ENCODE data around the gene UBXN11.
"Not testable (repeated sequence)": the region's sequence is repeated elsewhere in the genome, so short reads cannot be mapped to it uniquely, and the experiment has no call there.

The UBXN11 gene

DNA sequence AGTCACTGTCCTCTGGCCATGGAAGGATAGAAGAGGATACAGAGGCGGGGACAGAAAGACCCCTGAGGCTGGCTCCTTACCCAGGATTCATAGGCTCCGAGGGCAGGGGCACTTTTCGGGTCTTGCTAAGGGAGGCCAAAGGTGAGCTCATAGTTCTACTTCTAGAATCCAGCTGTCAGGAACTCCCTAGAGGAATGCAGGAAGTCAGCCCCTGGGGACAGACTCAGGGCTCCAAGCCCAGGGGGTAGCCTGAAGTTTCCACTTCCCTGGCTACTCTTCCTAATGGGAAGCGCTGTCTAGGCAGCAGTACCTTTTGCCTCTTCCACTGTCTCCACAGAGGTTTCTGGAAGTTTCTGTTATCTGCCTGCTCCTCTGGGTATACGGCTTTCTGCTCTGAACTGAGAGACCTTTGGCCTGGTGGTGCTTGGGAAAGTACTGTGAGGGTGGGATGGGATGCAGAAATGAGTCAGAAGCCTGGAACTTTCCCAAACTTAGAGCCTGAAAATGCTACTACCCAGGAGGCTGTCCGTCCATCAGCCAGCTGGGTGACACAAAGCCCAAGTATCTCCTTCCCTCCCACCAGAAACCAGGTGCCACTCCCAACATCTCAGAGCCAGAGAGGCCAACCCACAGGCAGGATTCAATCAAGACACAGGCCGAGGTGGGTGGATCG lies 3.6 kb downstream of the UBXN11 start:
- no peak for DNase-seq

DNA sequence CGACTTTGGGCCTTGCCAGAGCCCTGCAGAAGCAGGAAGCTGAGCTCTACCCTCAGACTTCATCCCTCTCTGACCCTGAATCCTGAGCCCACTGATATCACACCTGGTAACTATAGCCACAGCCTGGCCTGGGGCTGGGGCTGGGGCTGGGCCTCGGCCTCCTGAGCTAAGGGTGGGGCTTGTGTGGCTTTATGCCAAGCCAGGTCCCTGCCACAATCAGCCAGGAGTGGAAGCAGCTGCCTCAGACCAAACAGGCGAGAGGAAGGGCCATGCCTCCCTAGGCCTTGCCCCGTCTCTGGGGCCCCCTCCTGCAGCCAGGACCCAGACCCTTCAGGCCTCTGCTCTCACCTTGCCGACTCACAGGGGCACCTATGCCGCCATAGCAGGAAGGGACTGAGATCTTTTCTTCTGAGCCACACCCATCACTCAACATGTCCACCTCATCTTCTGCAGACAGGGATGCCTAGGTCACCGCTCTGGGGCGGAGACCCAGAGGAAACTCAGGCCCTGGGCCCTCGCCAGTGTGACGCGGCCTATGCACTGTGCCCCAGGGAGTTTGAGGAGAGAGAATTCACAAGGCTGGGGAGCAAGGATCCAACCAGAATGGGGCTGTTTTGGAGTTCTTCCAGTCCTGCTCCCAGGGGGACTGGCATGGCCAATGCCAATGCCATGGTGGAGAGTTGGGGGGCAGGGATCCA lies 5.7 kb downstream of the UBXN11 start:
- no peak for DNase-seq

DNA sequence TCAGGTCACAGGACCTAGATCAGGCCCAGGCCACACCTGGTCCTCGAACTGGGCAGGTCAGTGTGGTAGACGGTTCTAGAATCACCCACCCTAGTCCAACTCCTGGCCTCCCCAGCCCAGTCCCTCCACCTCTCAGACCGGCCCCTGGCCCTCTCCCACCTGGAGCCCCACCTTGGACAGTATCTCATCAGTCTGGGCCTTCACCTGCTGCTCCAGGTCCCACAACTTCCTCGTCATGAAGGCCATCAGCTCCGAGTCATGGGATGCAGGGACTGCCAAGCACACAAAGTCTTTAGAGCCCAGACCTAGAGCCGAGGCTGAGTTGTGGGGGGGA lies 8.7 kb downstream of the UBXN11 start:
- no peak for DNase-seq

DNA sequence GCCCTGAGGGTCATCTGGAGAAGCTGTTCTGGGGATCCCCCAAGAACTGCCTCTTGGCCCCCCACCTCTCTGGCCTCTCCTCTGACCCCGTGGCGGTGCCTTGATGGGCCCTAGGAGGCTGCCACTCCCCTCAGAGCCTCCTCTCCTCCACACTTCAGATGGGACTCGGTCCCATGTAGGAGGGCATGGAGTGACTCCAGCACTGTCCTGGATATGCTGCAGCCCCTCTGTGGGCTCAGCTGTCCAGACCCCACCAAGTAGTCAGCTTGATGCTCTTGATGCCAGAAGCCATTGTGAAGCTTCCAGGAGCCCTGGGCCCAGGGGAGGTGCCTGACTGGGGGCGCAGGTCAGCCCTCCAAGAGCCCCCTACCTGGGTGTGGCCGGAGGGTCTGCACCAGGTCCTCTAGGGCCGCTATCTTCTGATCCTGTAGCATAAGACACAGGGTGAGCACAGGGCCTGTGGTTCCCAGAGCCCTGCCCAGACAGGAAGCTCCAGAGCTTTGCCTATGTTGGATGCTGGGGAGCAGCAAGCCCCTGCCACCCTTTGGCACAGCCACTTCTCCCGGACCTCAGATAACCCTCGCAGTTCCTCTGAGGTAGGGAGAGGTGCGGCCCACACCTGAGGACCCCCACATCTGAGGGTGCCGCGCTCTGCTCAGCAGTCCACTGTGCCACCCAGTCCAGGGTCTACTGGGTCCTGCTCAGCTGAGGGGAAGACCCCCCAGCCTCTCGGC lies 9.2 kb downstream of the UBXN11 start:
- DNase-seq, result no peak

DNA sequence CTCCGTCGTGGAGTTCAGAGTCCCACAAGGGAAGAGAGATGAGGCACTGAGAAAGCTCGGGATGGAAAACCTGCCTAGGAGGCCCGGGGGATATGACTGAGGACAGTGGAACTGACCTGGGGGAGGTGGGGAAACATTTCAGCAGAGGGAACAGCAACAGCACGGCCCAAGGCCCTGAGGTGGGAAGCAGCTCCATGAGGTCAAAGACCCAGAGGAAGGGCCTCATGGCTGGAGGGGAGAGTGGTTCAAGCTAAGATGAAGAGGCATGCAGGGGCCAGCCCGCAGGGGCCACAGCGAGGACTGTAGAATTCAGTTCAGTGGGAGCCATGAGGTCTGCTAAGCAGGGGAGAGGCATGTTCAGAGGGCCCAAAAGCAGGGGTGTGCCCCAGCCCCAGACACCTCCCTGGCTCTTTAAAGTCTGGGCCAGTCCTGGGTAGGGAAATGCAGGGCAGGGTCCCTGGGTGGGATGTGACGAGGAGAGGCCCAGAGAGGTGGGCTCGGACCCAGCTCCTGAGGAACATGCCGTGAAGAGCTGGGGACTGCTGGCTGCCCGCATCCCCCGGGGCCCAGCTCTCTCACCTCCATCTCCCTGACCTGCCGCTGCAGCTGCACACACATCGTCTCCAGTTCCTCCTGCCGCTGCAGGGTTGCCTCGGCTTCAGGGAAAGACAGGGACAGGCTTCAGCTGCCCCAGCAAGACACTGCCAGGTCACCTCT lies 9.9 kb downstream of the UBXN11 start:
- DNase-seq, result no peak

DNA sequence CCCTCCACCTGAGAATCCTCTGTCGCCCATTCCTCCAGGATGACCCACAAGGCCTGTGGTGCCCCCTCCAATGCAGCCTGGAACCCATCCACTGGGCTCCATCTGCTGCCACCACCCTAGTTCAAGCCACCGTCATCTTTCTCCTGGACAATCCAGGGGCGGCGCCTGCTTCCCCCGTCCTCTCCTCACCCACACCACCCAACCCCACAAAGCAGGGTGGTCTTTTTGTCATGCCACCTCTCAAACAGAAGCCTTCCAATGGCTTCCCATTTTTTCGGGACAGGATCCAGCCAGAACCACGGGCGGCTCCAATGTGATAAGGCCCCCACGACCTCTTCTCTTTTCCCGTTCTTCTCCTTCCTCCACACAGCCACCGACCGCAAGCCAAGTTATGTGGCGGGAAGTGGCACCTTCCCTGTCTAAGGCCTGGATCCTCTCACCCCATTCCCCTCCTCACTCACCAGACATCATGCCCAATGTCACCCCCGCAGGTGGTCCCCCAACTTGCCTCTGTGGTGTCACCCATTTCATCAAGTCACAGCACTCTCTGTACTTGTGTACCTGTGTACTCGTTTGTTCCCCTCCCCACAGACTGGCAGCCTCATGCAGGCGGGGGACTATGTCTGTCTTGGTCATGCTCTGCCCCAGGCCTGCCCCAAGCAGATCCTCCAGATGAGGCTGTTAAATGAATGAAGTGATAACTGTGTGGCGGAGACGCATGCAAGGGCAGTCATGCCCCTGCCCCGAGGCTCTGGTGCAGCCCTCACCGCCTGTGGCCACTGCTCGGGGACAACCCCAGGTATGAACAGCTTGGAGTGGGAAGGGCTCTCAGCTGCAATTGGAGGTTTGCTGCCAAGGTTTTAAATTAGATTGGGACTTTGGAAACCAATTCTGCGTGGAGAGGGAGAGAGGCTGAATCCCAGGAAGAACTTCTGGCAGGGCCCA lies 11.0 kb downstream of the UBXN11 start:
- DNase-seq, result no peak

DNA sequence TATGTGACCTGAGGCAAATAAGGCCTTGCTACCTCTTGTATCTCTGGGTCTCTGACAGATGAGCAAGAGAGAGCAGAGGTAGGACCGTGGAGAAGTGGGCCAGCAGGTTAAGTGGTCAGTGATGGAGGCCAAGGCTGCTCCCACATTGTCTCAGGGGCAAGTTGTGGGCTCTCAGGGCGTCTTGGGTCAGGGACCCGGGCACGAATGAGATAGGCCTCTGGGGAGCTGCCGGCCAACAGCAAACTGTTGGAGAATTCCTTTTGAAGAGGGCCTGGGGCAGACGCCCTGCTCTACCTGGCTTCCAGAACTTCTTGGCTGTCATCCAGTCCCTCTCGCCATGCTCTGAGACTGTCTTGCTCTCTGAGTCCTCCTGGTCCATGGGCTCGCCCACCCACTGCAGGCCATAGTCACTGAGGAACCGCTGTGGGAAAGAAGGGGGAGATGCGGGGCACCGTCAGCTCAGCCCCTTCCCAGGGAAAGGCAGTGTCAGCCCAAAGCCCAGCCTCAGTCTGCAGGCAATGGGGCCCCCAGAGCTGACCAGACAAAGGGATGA lies 12.4 kb downstream of the UBXN11 start:
- DNase-seq, result no peak

DNA sequence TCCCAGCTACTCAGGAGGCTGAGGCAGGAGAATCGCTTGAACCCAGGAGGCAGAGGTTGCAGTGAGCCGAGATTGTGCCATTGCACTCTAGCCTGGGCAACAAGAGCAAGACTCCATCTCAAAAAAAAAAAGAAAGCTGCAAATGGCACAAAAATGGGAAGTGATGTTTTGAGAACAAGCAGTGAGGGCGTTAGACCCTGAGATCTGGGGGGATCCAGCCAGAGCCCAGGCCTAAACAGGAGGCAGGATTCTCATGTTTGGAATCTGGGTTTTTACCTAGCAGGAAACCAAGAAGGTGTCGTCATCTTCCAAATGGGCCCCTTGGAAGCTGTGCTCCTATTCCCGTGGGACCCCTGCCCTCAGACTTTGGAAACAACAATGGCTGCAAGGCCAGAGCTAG lies 13.7 kb downstream of the UBXN11 start:
- not testable (repeated sequence) for DNase-seq

DNA sequence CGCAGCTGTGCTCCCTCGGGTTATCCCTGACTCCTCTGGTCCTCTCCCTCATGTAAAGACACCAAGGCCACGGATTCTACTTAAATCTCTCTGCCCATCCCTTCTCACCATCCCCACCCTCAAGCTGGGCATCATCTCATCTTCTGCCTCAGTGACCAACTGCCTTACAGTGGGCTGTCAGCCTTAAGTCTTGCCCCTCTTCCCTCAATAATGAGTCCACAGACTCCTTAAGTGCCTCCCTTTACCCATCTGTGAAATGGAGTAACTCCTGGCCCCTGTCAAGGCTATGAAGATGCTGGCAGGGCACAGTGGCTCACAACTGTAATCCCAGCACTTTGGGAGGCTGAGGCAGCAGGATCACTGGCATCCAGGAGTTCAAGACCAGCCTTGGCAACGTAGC lies 14.5 kb downstream of the UBXN11 start:
- DNase-seq, result no peak

DNA sequence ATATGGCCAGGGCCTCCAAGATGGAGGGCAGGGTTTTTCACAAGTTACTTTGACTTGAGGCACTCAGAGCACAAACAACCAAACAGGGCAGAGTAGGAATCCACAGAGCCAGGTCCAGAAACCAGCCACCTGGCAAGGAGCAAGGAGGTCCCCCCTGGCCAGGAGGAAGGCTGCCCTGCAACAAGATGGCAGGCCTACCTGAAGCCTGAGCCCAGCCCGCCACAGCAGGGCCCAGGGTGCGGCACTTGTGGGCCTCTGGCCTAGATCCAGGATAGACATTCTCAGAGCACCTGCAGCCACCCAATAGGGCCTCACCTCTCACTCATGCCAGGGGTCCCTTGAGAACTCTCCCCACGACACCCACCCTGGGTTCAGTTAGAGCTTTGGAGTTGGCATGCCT lies 15.0 kb downstream of the UBXN11 start:
- no peak for DNase-seq

DNA sequence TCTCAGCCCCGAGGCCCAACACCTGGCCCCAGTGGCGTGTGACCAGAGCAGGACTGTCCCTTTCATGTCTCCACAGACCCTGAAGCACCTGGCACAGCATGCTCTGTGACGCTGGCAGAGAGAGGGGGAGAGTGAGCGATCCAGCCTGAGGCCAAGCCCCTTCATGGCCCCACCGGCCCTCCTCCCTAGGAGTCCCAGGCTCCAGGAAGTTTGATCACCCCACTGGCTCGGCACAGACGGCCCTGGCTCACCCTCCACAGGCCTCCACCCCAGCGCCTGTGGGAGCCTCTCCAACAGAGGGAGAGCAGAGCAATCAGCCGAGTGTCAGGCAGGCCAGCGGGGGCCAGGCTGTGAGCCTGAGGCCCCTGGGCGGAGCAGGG lies 15.6 kb downstream of the UBXN11 start:
- DNase-seq, result no peak

DNA sequence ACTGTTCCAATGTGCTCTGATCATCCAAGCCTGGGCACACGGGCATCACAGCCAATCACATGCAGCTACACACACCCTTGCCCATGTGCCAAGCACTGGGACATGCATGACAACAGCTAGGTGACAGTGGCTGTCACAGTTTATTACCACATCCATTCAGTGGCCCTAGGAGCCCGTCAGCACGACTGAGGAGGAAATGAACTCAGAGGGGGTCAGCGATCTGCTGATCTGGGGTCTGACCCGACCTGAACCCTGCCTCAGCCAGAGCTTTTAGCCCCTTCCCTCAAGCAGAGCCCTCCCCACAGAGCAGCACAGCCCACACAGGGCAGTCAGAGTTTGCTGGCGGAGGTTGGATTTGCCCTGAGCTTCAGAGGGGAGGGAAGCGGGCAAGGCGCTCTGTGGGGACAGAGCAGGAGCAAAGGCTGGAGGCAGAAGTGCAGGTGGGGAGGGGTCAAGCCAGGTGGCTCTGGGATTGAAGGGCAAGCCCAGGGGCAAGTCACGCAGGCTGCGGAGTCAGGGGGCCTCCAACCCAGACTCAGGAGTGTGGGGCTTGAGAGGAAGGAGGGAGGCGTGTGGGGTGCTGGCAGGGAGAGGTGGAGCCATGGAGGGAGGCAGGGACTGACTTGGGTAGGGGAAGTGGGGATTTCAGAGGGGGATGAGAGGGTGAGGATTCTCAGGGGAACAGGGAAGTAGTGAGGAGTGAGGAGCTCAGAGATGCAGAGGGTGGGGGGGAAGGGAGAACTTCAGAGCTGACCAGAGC lies 16.1 kb downstream of the UBXN11 start:
- no peak for DNase-seq

DNA sequence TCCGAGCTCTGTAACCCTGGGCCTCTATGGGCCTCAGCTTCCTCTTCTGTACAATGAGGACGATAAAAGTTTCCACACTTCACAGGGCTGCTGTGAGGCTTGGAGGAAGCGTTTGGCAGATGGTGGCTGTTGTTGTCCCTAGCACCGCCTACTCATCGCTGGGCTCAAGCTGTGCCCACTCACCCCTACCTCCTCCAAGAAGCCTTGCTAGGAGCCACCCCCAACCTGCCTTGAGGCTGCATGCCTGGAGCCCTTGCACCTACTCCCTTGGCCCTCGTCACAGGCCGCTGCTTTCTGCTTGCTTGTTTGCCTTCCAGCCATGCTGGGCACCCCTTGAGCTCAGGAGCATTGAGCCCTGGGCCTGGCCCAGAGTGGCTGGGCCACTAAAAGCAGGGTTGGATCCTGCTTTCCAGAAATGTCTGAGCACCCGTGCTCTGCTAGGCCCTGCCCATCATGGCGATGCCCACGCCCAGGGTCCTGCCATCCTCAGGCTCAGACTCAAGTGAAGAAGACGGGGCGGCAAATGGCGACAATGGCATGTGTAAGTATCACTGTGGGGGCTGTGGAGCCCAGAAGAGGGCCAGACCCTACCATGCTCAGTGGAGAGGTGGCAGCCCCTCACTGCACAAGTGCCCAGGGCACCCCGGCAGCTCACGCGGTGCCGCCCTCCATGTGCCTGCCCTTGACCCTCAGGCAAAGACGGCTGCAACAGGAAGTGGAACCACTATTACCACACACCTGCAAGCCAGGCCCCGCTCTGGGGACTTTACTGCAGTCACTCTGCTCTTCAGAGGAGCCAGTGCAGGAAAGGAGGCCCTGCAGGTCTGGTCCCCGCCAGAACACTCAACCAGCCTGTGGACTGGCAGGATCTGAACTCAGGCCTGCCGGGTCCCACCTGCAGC lies 17.0 kb downstream of the UBXN11 start:
- DNase-seq, result peak; percentile 78

DNA sequence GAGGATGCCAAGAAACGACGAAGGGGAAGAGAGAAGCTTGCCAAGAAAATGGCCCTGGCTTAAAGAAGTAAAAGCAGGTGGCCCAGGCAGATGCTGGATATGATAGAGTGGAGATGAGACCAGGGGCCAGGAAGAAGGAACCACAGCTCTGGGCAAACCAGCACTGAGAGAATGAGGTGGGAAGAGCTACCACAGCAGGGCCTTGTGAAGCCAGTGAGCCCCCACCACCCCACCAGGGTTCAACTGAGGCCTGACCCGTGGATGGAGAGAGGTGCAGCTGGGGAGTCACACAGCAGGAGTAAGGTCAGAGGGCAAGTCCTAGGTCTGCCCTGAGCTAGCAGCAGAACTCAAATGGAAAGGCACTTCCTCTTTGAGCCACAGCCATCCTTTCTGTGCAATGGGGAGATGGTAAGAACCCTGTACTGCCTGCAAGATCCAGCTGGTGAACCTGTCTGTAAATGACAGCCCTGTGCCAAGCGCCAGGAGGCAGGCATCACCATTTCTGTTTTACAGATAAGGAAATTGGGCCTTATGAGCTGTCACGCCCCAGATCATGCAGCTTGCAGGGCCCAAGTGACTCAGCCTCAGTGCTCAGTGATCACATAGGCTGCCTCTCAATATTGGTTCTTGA lies 18.0 kb downstream of the UBXN11 start:
- DNase-seq, result no peak

DNA sequence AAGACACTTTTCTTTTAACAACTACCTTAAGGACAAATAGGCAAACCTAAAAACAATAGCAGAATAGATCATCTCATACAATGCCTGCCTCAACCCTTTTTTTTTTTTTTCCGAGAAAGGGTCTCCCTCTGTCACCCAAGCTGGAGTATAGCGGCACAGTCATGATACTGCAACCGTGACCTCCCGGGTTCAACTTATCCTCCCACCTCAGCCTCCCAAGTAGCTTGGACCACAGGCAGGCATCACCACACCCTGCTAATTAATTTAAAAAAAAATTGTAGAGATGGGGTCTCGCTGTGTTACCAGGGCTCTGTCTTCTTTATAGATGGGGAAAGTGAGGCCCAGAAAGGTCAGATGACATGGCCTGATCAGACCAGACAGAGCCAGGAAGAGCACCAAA lies 18.6 kb downstream of the UBXN11 start:
- DNase-seq, result no peak

DNA sequence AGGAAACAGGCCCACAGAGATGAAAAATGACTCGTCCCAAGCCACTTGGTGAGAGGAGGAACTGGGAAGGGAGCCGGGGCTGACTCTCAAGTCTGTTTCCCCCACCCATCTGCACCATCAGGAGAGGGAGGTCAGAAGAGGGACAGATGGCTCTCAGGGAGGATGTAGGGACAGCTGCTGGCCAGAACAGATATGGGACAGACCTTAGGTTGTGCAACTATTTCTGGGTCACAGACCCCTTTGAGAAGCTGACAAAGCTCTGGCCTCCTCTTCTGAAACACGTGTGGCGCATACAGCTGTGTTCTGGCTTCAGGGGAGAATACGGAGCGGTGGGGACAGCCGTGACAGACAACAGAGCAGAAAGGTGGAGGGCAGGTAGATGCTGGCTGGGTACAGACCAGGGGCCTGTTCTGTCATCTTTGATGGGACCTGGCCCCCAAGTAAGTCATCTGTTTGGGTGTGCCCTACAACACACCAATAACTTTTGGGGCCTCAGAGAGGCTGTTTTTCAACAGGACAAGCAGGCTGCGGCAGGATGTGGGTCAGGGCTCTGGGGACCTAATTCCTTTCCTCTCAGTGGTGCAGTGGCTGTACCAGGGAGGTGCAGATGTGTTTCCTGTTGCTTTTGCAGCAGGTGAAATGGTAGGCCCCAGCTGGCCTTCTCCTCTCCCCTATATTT lies 19.3 kb downstream of the UBXN11 start:
- no peak for DNase-seq

DNA sequence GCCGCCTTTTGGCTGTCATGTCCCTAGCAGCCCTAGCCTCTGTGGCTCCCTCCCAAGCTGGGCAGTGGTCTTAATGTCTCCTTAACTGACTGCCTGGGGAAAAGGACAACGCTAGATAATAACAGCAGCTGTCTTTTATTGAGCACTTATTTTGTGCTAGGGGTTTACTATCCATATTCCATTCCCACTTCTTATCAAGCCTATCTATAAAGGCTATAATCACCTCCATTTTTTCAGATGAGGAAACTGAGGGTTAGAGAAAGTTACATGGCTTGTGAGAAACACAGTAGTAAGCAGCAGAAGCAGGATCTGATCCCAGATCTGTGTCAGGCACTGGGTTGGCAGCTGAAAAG lies 20.4 kb downstream of the UBXN11 start:
- no peak for DNase-seq

DNA sequence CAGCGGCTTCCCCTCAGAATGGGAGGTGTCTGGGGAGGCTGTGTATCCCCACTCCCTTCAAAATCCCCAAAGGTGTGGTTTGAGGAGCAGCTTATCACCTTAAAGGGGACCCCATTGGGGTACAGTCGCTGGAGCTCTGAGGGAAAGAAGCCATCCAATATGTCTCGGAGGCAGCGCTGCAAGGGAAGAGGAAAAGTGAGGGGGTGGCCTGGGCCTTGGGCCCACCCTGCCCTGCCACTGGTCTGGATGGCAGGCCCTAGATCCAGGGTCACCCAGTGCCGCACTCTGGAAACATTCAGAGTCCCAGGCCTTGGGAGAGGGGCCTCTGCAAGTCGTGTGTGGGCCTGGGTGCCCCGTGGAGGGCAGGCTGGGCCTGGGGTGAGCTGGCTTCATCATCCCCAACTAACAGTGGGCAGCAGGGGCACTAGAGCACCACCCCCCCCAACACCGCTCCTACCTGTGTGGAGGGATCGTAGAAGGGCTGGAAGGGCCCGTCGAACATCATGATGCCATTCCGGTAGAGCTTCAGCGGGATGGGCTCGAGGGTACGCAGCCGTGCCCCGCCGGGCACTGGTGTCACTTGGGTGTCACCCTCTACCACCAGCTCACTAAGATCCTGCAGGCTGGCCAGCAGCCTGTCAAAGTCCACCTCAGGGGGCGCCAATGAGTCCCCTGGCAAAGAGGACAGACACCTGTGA lies 20.9 kb downstream of the UBXN11 start:
- no peak for DNase-seq

Measured in SIG-M5 (cell line).